ENCODE data around the gene DDR2.

DDR2 gene

DNA sequence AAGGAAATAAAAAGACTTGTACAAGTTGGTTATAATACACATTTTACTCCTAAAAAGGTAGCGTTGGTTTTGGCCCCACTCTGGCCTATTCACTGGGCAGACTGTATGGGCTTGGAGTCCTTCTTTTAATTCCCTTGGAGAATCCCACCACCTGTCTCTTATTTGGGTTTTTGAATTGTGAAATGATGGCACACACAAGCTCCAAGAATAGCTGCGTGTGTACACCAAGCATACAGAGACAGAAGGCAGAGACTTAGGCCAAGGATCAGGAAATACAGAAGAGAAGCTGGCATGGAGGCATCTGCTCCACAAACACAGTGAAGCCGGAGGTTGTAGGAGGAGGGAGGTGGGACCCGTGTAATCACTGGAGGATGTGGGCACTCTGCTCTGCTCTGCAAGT is 29.1 kb downstream of the DDR2 start:
- Histone ChIP-seq H3K9ac (ENCODE audit: low read depth, low read length) (no peak overlapping the region), H3K9me3 (ENCODE audit: insufficient read depth, low read depth, low read length) (no peaks in the 10 kb centered on the region), H3K27me3 (ENCODE audit: insufficient read depth, low read length) (no peaks in the 10 kb centered on the region), H3K4me1 (ENCODE audit: insufficient read depth, low read length) (peaks cover 5% of the 10 kb centered on the region; the same call in 1 of the 2 replicates), H3K27ac (ENCODE audit: low read length) (no peak overlapping the region), H3K36me3 (ENCODE audit: insufficient read depth, low read depth, low read length) (no peaks in the 10 kb centered on the region), H3K4me3 (ENCODE audit: low read length) (no peak overlapping the region)

DNA sequence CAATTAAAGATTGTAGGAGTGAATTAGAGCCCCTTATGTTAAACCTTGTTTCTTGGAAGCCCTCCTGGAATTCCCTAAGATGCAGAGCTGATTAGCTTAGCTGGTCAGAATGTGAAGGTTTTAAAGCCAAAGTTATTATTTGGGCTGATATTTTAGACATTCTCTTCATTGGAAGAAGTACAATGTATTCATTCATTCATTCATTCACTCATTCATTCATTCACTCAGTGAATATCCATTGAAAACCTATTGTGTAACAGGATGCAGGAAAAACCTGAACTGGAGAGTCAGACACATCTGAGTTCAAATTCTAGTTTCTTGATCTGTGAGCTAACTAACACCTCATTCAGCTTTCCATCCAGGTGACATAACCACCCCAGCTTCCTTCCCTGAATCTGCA is 29.7 kb downstream of the DDR2 start:
- Histone ChIP-seq H3K4me1 (ENCODE audit: insufficient read depth, low read length) (peaks cover 5% of the 10 kb centered on the region; the same call in 1 of the 2 replicates), H3K9me3 (ENCODE audit: insufficient read depth, low read depth, low read length) (no peaks in the 10 kb centered on the region), H3K9ac (ENCODE audit: low read depth, low read length) (no peak overlapping the region), H3K27me3 (ENCODE audit: insufficient read depth, low read length) (no peaks in the 10 kb centered on the region), H3K4me3 (ENCODE audit: low read length) (no peak overlapping the region), H3K36me3 (ENCODE audit: insufficient read depth, low read depth, low read length) (no peaks in the 10 kb centered on the region), H3K27ac (ENCODE audit: low read length) (no peak overlapping the region)

DNA sequence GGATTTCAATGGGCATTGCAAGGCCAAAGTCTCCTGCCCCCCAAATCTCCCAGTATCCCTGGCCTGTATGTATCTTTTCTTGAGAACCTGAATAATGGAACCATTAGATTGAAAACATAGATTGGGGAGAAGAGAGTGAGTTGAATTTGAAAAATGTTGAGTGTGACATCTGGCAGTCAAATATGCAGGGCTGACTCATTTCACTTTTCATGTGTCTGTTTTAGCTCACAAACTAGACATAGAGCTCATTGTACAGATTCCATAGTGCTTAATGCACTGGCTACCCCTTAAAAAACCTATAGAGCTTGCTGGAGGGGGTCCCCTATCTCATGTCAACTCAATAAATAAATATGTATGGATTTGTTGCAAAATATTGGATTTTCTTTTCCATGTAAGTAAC is 30.8 kb downstream of the DDR2 start:
- Histone ChIP-seq H3K27me3 (ENCODE audit: insufficient read depth, low read length) (no peaks in the 10 kb centered on the region), H3K4me1 (ENCODE audit: insufficient read depth, low read length) (peaks cover 5% of the 10 kb centered on the region; the same call in 1 of the 2 replicates), H3K4me3 (ENCODE audit: low read length) (no peak overlapping the region), H3K36me3 (ENCODE audit: insufficient read depth, low read depth, low read length) (no peaks in the 10 kb centered on the region), H3K9me3 (ENCODE audit: insufficient read depth, low read depth, low read length) (no peaks in the 10 kb centered on the region), H3K9ac (ENCODE audit: low read depth, low read length) (no peak overlapping the region), H3K27ac (ENCODE audit: low read length) (no peak overlapping the region)

DNA sequence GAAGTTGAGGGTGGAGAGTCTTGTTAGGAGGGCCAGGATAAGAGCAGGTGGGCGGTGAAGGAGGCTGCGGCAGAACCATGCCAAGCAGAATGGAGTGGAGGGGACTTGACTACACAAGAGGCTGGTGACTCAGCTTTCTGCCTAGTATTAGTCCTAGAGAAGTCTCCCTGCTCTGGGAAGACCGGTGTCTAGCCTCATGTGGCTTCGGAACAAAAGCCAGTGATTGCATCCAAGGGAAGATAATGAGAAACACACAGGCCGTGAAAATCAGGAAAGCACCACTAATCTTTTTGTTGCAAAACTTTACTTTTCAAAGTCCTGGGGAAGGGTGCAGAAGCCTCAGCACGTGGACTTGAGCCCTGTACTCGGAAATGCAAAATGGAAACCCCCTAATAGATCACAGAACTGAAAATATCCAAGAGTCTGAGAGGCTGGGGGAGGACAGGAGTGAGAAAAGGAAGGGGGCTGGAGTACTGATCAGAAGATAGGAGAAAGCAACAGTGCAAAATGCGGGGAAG is 31.4 kb downstream of the DDR2 start:
- Histone ChIP-seq H3K9me3 (ENCODE audit: insufficient read depth, low read depth, low read length) (no peaks in the 10 kb centered on the region), H3K36me3 (ENCODE audit: insufficient read depth, low read depth, low read length) (no peaks in the 10 kb centered on the region), H3K9ac (ENCODE audit: low read depth, low read length) (no peak overlapping the region), H3K4me1 (ENCODE audit: insufficient read depth, low read length) (peaks cover 5% of the 10 kb centered on the region; the same call in 1 of the 2 replicates), H3K4me3 (ENCODE audit: low read length) (no peak overlapping the region), H3K27me3 (ENCODE audit: insufficient read depth, low read length) (no peaks in the 10 kb centered on the region), H3K27ac (ENCODE audit: low read length) (no peak overlapping the region)

GRCh38 chr1:162666006-162666645 is 33.9 kb downstream of the DDR2 start:
- Histone ChIP-seq H3K9ac (ENCODE audit: low read depth, low read length) (no peak overlapping the region), H3K27ac (ENCODE audit: low read length) (no peak overlapping the region), H3K27me3 (ENCODE audit: insufficient read depth, low read length) (no peaks in the 10 kb centered on the region), H3K4me3 (ENCODE audit: low read length) (no peak overlapping the region), H3K9me3 (ENCODE audit: insufficient read depth, low read depth, low read length) (no peaks in the 10 kb centered on the region), H3K36me3 (ENCODE audit: insufficient read depth, low read depth, low read length) (no peaks in the 10 kb centered on the region), H3K4me1 (ENCODE audit: insufficient read depth, low read length) (peaks cover 5% of the 10 kb centered on the region; the same call in 1 of the 2 replicates)

GRCh38 chr1:162667381-162668080 is 35.3 kb downstream of the DDR2 start:
- no peaks in the 10 kb centered on the region for H3K9me3 ChIP-seq (ENCODE audit: insufficient read depth, low read depth, low read length)

GRCh38 chr1:162670928-162671663 is 38.8 kb downstream of the DDR2 start:
- H3K9ac ChIP-seq (ENCODE audit: low read depth, low read length): no peak overlapping the region
- no peak overlapping the region for H3K27ac ChIP-seq (ENCODE audit: low read length)

More at GRCh38 chr1:162667381-162668080, 35.3 kb downstream of the DDR2 start:
- Histone ChIP-seq H3K27ac (ENCODE audit: low read length) (no peak overlapping the region), H3K9ac (ENCODE audit: low read depth, low read length) (no peak overlapping the region), H3K36me3 (ENCODE audit: insufficient read depth, low read depth, low read length) (no peaks in the 10 kb centered on the region), H3K4me1 (ENCODE audit: insufficient read depth, low read length) (peaks cover 5% of the 10 kb centered on the region; the same call in 1 of the 2 replicates), H3K27me3 (ENCODE audit: insufficient read depth, low read length) (no peaks in the 10 kb centered on the region), H3K4me3 (ENCODE audit: low read length) (no peak overlapping the region)

DNA sequence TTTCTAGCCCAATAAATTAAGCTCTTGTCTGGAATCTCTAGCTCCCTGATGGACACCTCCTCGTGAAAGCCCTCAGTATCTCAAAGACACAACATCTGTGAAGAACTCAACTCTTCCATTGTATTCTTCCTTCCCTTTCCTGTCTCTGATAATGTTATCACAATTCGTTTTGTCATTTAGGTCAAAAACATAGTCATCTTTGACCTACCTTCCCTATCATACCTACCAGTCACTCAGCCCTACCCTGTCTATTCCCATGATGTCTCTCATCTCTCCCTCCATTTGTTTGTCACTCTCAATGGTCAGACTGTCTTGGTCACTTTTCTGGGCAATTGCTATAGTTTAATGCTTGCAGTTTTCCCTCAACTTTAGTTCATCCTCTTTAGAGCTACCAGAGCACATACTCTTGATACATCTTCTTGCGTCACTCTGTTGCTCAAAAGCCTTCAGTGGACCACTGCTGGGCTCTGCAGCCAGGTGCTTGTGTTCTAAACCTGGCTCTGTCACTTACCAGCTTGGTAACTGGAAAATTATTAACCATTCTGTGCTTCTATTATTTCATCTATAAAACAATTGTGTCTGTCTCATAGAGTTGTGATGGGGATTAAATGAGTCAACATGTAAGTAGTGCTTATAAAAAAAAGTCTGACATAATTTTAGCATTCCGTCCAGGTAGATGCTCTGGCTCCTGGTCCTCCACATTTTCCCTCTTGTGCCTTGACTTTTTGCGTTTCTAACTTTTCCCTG is 39.6 kb downstream of the DDR2 start:
- H3K9me3 ChIP-seq (ENCODE audit: insufficient read depth, low read depth, low read length): no peaks in the 10 kb centered on the region
- no peak overlapping the region for H3K4me3 ChIP-seq (ENCODE audit: low read length)
- no peaks in the 10 kb centered on the region for H3K36me3 ChIP-seq (ENCODE audit: insufficient read depth, low read depth, low read length)
- H3K4me1 ChIP-seq (ENCODE audit: insufficient read depth, low read length): no peaks in the 10 kb centered on the region
- H3K27me3 ChIP-seq (ENCODE audit: insufficient read depth, low read length): no peaks in the 10 kb centered on the region
- no peak overlapping the region for H3K27ac ChIP-seq (ENCODE audit: low read length)
- H3K9ac ChIP-seq (ENCODE audit: low read depth, low read length): no peak overlapping the region

More at GRCh38 chr1:162670928-162671663, 38.8 kb downstream of the DDR2 start:
- Histone ChIP-seq H3K4me1 (ENCODE audit: insufficient read depth, low read length) (no peaks in the 10 kb centered on the region), H3K4me3 (ENCODE audit: low read length) (no peak overlapping the region), H3K27me3 (ENCODE audit: insufficient read depth, low read length) (no peaks in the 10 kb centered on the region), H3K9me3 (ENCODE audit: insufficient read depth, low read depth, low read length) (no peaks in the 10 kb centered on the region), H3K36me3 (ENCODE audit: insufficient read depth, low read depth, low read length) (no peaks in the 10 kb centered on the region)

DNA sequence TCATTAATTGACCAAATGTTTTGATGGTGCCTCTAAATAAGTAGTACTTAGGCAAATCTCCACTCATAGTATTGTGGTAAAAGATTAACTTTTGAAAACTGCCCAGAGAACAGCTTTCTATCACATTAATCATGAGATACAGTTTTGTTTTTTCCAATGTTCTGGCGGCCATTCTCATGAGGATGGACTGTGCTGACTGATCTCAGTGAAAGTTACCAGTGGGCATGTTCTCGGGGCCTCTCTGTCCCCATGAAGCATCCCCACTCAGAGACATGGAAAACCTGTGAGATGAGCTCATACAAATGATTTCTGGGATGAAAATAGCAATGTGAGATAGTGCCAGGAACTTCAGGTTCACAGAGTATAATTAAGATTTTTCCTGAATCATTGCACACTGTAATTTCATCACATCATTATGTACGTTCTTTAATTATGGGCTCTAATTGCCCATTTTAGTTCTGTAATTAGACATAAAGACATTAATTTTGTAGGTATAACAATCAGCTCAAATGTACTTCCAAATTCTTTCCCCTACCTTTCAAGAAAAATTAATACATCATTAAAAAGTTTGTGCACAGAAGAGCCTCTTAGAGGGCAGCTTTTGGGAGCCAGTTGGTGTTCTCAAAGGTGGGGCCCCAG is 40.5 kb downstream of the DDR2 start:
- no peak overlapping the region for H3K27ac ChIP-seq (ENCODE audit: low read length)
- H3K9ac ChIP-seq (ENCODE audit: low read depth, low read length): no peak overlapping the region
- no peaks in the 10 kb centered on the region for H3K9me3 ChIP-seq (ENCODE audit: insufficient read depth, low read depth, low read length)
- H3K27me3 ChIP-seq (ENCODE audit: insufficient read depth, low read length): no peaks in the 10 kb centered on the region
- H3K36me3 ChIP-seq (ENCODE audit: insufficient read depth, low read depth, low read length): no peaks in the 10 kb centered on the region
- no peak overlapping the region for H3K4me3 ChIP-seq (ENCODE audit: low read length)
- H3K4me1 ChIP-seq (ENCODE audit: insufficient read depth, low read length): no peaks in the 10 kb centered on the region

DNA sequence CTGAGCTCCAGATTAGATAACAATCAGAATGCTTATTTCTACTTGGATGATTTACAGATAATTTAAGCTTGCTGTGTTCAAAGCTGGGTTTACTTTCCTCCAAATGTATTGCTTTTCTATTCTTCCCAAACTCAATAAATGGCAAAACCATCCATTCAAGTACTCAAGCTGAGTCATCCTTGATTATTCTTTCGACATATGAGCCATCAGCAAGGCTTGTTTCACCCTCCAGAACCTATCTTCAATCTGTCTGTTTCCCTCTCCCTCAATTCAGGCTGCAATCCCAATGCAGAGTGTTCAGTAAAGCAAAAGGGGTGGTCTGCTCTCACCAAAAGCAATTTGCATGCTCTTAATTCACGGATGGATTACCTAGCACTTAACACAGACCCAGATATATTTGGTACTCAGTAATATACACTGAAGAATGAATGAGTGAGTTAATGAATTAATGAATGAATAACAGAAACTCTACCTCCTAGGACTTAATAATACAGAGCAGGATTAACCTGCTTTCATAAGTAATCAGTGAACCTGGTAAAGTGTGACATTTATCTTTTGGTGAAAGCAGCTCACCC is 41.9 kb downstream of the DDR2 start:
- Histone ChIP-seq H3K27ac (ENCODE audit: low read length) (no peak overlapping the region), H3K27me3 (ENCODE audit: insufficient read depth, low read length) (no peaks in the 10 kb centered on the region), H3K9ac (ENCODE audit: low read depth, low read length) (no peak overlapping the region), H3K4me1 (ENCODE audit: insufficient read depth, low read length) (no peaks in the 10 kb centered on the region), H3K9me3 (ENCODE audit: insufficient read depth, low read depth, low read length) (no peaks in the 10 kb centered on the region), H3K36me3 (ENCODE audit: insufficient read depth, low read depth, low read length) (no peaks in the 10 kb centered on the region), H3K4me3 (ENCODE audit: low read length) (no peak overlapping the region)
